GM19468 (cell line): ENCODE data around the gene FAT2.

Experiments used
- ATAC-seq: cut with Tn5 transposase; IDR thresholded peaks from one replicate; pipeline ENCODE4 v1.9.1; 2021; ENCODE audit warnings: mild to moderate bottlenecking, moderate library complexity, moderate number of reproducible peaks; ENCODE audit not compliant: unreplicated experiment; ENCODE audit errors: extremely low read depth

The FAT2 gene

GRCh38 chr5:151591144-151591819, at the start of gene FAT2:
Gene FAT2 (minus strand): TSS chr5:151591331. CDS start chr5:151568931, 22,400 bp downstream.
- no peak for ATAC-seq

GRCh38 chr5:151638619-151639018, 47.5 kb upstream of the FAT2 start:
- ATAC-seq: no peak

GRCh38 chr5:151637676-151638075, 46.5 kb upstream of the FAT2 start:
- ATAC-seq: no peak

GRCh38 chr5:151633892-151634291, 42.8 kb upstream of the FAT2 start:
- no peak for ATAC-seq

- ATAC-seq: no peak
Measured at GRCh38 chr5:151632941-151633340, 41.8 kb upstream of the FAT2 start.

- no peak for ATAC-seq
Measured at GRCh38 chr5:151632524-151632923, 41.4 kb upstream of the FAT2 start.

- no peak for ATAC-seq
Measured at GRCh38 chr5:151631941-151632340, 40.8 kb upstream of the FAT2 start.

- ATAC-seq: no peak
Measured at GRCh38 chr5:151630088-151630487, 39.0 kb upstream of the FAT2 start.

GRCh38 chr5:151628112-151628823, 37.1 kb upstream of the FAT2 start:
- no peak for ATAC-seq

- ATAC-seq: no peak
Measured at GRCh38 chr5:151627650-151628049, 36.5 kb upstream of the FAT2 start.

- no peak for ATAC-seq
Measured at GRCh38 chr5:151625285-151625684, 34.2 kb upstream of the FAT2 start.

GRCh38 chr5:151624476-151624875, 33.3 kb upstream of the FAT2 start:
- no peak for ATAC-seq

GRCh38 chr5:151622367-151623088, 31.4 kb upstream of the FAT2 start:
- ATAC-seq: no peak

- no peak for ATAC-seq
Measured at GRCh38 chr5:151620461-151620840, 29.3 kb upstream of the FAT2 start.

GRCh38 chr5:151619812-151620460, 28.8 kb upstream of the FAT2 start:
- no peak for ATAC-seq

GRCh38 chr5:151618907-151619306, 27.8 kb upstream of the FAT2 start:
- no peak for ATAC-seq

- no peak for ATAC-seq
Measured at GRCh38 chr5:151617841-151618710, 26.9 kb upstream of the FAT2 start.

- ATAC-seq: no peak
Measured at GRCh38 chr5:151617383-151617840, 26.3 kb upstream of the FAT2 start.

GRCh38 chr5:151615431-151615830, 24.3 kb upstream of the FAT2 start:
- no peak for ATAC-seq

GRCh38 chr5:151614565-151614964, 23.4 kb upstream of the FAT2 start:
- no peak for ATAC-seq
